ENCODE measurements around the gene CCNYL1. TPM values are rescaled to one million over a fixed set of nuclear protein-coding genes. Genes with fewer than 3 reads are reported as not detected.

The CCNYL1 gene
- total RNA-seq, 3 donors from 2014 or later (not counting 1 experiment from before 2014, with no cell fraction given): 7.9 to 11.7 (median 10.2) TPM

- Mint-ChIP-seq H3K9me3 (no peaks in the 10 kb centered on the region), H3K36me3 (no peaks in the 10 kb centered on the region), H3K4me3 (no peak overlapping the region), H3K4me1 (no peaks in the 10 kb centered on the region), H3K27me3 (ENCODE audit: low read depth in 2 of 2) (peaks cover 5 to 7% of the 10 kb centered on the region in 2 donors), H3K27ac (no peak overlapping the region)
- no peak for TF ChIP-seq CTCF (IDR thresholded peaks at IDR 0.05)
- H3K4me3 ChIP-seq (ENCODE audit: low read length): no peak overlapping the region
- H3K27ac ChIP-seq (ENCODE audit: low read length): no peak overlapping the region
- WGBS (ENCODE audit: insufficient coverage): 56% methylated on average over 1 of the region's 5 CpGs
- intact Hi-C loops (cut with micrococcal nuclease): no loop called here
- H3K27me3 ChIP-seq (ENCODE audit: control insufficient read depth, insufficient read depth, low read length): no peaks in the 10 kb centered on the region
- ATAC-seq (no peak), DNase-seq (no peak)
- H3K9me3 ChIP-seq (ENCODE audit: control insufficient read depth, insufficient read depth, low read length): no peaks in the 10 kb centered on the region
- no peaks in the 10 kb centered on the region for H3K4me1 ChIP-seq (ENCODE audit: control insufficient read depth, insufficient read depth, low read length)
- H3K36me3 ChIP-seq (ENCODE audit: control insufficient read depth, insufficient read depth, low read length): no peaks in the 10 kb centered on the region
Measured at GRCh38 chr2:207676827-207677354, 34.5 kb upstream of the CCNYL1 start.

GRCh38 chr2:207681431-207681830 is 30.0 kb upstream of the CCNYL1 start:
- Histone ChIP-seq H3K4me3 (ENCODE audit: low read length) (no peak overlapping the region), H3K27ac (ENCODE audit: low read length) (no peak overlapping the region), H3K36me3 (ENCODE audit: control insufficient read depth, insufficient read depth, low read length) (no peaks in the 10 kb centered on the region), H3K9me3 (ENCODE audit: control insufficient read depth, insufficient read depth, low read length) (no peaks in the 10 kb centered on the region), H3K4me1 (ENCODE audit: control insufficient read depth, insufficient read depth, low read length) (no peaks in the 10 kb centered on the region), H3K27me3 (ENCODE audit: control insufficient read depth, insufficient read depth, low read length) (no peaks in the 10 kb centered on the region)
- no peak overlapping the region for H3K27ac Mint-ChIP-seq
- H3K4me1 Mint-ChIP-seq: no peaks in the 10 kb centered on the region
- H3K4me3 Mint-ChIP-seq: no peak overlapping the region
- ATAC-seq (no peak), DNase-seq (no peak)
- 38% methylated on average over 52 of the region's 52 CpGs for WGBS (ENCODE audit: insufficient coverage)
- no peak for TF ChIP-seq CTCF (IDR thresholded peaks at IDR 0.05)
- H3K36me3 Mint-ChIP-seq: no peaks in the 10 kb centered on the region
- no peaks in the 10 kb centered on the region for H3K9me3 Mint-ChIP-seq
- peaks cover 8 to 24% of the 10 kb centered on the region in 2 donors for H3K27me3 Mint-ChIP-seq (ENCODE audit: low read depth in 2 of 2)
- intact Hi-C loops (cut with micrococcal nuclease): no loop called here

GRCh38 chr2:207682557-207682956 is 28.9 kb upstream of the CCNYL1 start:
- Histone ChIP-seq H3K4me3 (ENCODE audit: low read length) (no peak overlapping the region), H3K27ac (ENCODE audit: low read length) (no peak overlapping the region), H3K4me1 (ENCODE audit: control insufficient read depth, insufficient read depth, low read length) (no peaks in the 10 kb centered on the region), H3K27me3 (ENCODE audit: control insufficient read depth, insufficient read depth, low read length) (no peaks in the 10 kb centered on the region), H3K9me3 (ENCODE audit: control insufficient read depth, insufficient read depth, low read length) (no peaks in the 10 kb centered on the region), H3K36me3 (ENCODE audit: control insufficient read depth, insufficient read depth, low read length) (no peaks in the 10 kb centered on the region)
- ATAC-seq (no peak), DNase-seq (no peak)
- H3K9me3 Mint-ChIP-seq: no peaks in the 10 kb centered on the region
- H3K27ac Mint-ChIP-seq: no peak overlapping the region
- peaks cover 8 to 24% of the 10 kb centered on the region in 2 donors for H3K27me3 Mint-ChIP-seq (ENCODE audit: low read depth in 2 of 2)
- no peak for TF ChIP-seq CTCF (IDR thresholded peaks at IDR 0.05)
- H3K4me3 Mint-ChIP-seq: no peak overlapping the region
- H3K4me1 Mint-ChIP-seq: no peaks in the 10 kb centered on the region
- 87% methylated on average over 8 of the region's 9 CpGs for WGBS (ENCODE audit: insufficient coverage)
- no peaks in the 10 kb centered on the region for H3K36me3 Mint-ChIP-seq
- intact Hi-C loops (cut with micrococcal nuclease): no loop called here

GRCh38 chr2:207683438-207683837 is 28.0 kb upstream of the CCNYL1 start:
- Mint-ChIP-seq H3K27me3 (ENCODE audit: low read depth in 2 of 2) (peaks cover 8 to 24% of the 10 kb centered on the region in 2 donors), H3K9me3 (no peaks in the 10 kb centered on the region), H3K4me3 (no peak overlapping the region), H3K36me3 (no peaks in the 10 kb centered on the region), H3K4me1 (no peaks in the 10 kb centered on the region), H3K27ac (no peak overlapping the region)
- H3K9me3 ChIP-seq (ENCODE audit: control insufficient read depth, insufficient read depth, low read length): no peaks in the 10 kb centered on the region
- WGBS (ENCODE audit: insufficient coverage): 88% methylated on average over 5 of the region's 5 CpGs
- H3K4me1 ChIP-seq (ENCODE audit: control insufficient read depth, insufficient read depth, low read length): no peaks in the 10 kb centered on the region
- intact Hi-C loops (cut with micrococcal nuclease): no loop called here
- ATAC-seq (no peak), DNase-seq (no peak)
- H3K27me3 ChIP-seq (ENCODE audit: control insufficient read depth, insufficient read depth, low read length): no peaks in the 10 kb centered on the region
- no peak for TF ChIP-seq CTCF (IDR thresholded peaks at IDR 0.05)
- H3K36me3 ChIP-seq (ENCODE audit: control insufficient read depth, insufficient read depth, low read length): no peaks in the 10 kb centered on the region
- no peak overlapping the region for H3K27ac ChIP-seq (ENCODE audit: low read length)
- H3K4me3 ChIP-seq (ENCODE audit: low read length): no peak overlapping the region

All from natural killer cell (primary cell).